GM23338 (cell line): ENCODE measurements around the gene PDE6H. TPM values are rescaled to one million over a fixed set of nuclear protein-coding genes. Genes with fewer than 3 reads are reported as not detected.

Source experiments
- ATAC-seq: fragments of 200-7000 bp; cut with Tn5 transposase; 3 replicates; pipeline ENCODE4 v1.9.1; 2020
- DNase-seq: peaks from one replicate; pipeline ENCODE4 v3.0.0-alpha.2; 2015; ENCODE audit warnings: low spot score
- H2AFZ ChIP-seq: fragments of 200-600 bp; sonication (generic); 2 replicates; pipeline ENCODE4 v1.8.0; 2016; ENCODE audit warnings: antibody characterized with exemption, mild to moderate bottlenecking, moderate library complexity
- H3F3A ChIP-seq: fragments of 200-600 bp; sonication (generic); replicated peaks from 2 replicates; pipeline ENCODE4 v1.8.0; 2017; ENCODE audit warnings: antibody characterized with exemption, mixed run types, low read depth
- H3K27ac ChIP-seq: fragments of 200-600 bp; sonication (generic); 2 replicates; pipeline ENCODE4 v1.6.1; 2016; ENCODE audit warnings: low read depth
- H3K27me3 ChIP-seq: fragments of 200-600 bp; sonication (generic); 2 replicates; pipeline ENCODE4 v1.8.0; 2016; ENCODE audit warnings: mild to moderate bottlenecking, mixed run types, moderate library complexity; ENCODE audit not compliant: insufficient read depth
- H3K36me3 ChIP-seq: fragments of 200-600 bp; sonication (generic); 2 replicates; pipeline ENCODE4 v1.8.0; 2016; ENCODE audit warnings: mild to moderate bottlenecking; ENCODE audit not compliant: insufficient read depth
- H3K4me1 ChIP-seq: fragments of 200-600 bp; sonication (generic); 2 replicates; pipeline ENCODE4 v1.8.0; 2016; ENCODE audit warnings: mild to moderate bottlenecking, moderate library complexity; ENCODE audit not compliant: insufficient read depth
- H3K4me2 ChIP-seq: fragments of 200-600 bp; sonication (generic); 2 replicates; pipeline ENCODE4 v1.7.1; 2017; ENCODE audit warnings: mixed run types
- H3K4me3 ChIP-seq: fragments of 200-600 bp; sonication (generic); 2 replicates; pipeline ENCODE4 v1.6.1; 2016; ENCODE audit warnings: mixed run types
- H3K79me2 ChIP-seq: fragments of 200-600 bp; sonication (generic); replicated peaks from 2 replicates; pipeline ENCODE4 v1.8.0; 2017; ENCODE audit warnings: mild to moderate bottlenecking; ENCODE audit not compliant: insufficient read depth
- H3K9me2 ChIP-seq: fragments of 200-600 bp; sonication (generic); 2 replicates; pipeline ENCODE4 v1.8.0; 2017; ENCODE audit not compliant: insufficient read depth
- H4K20me1 ChIP-seq: fragments of 200-600 bp; sonication (generic); replicated peaks from 2 replicates; pipeline ENCODE4 v1.8.0; 2017; ENCODE audit warnings: mild to moderate bottlenecking; ENCODE audit not compliant: insufficient read depth
- H3K27ac Mint-ChIP-seq: 2 replicates; pipeline ENCODE4 v1.8.0; 2020; ENCODE audit warnings: inconsistent platforms, mild to moderate bottlenecking, moderate library complexity, mixed read lengths
- H3K27me3 Mint-ChIP-seq: 3 replicates; pipeline ENCODE4 v1.8.0; 2022; ENCODE audit warnings: low read depth, mild to moderate bottlenecking, moderate library complexity, mixed read lengths, inconsistent platforms; ENCODE audit not compliant: insufficient read depth, poor library complexity
- H3K36me3 Mint-ChIP-seq: 3 replicates; pipeline ENCODE4 v1.8.0; 2021; ENCODE audit warnings: low read depth, mild to moderate bottlenecking, inconsistent platforms, moderate library complexity, mixed read lengths
- H3K4me1 Mint-ChIP-seq: 3 replicates; pipeline ENCODE4 v1.8.0; 2020; ENCODE audit warnings: mild to moderate bottlenecking, inconsistent platforms, mixed read lengths
- H3K4me3 Mint-ChIP-seq: 3 replicates; pipeline ENCODE4 v1.8.0; 2021; ENCODE audit warnings: moderate library complexity, mild to moderate bottlenecking, inconsistent platforms, mixed read lengths
- H3K9me3 Mint-ChIP-seq: 3 replicates; pipeline ENCODE4 v1.8.0; 2020; ENCODE audit warnings: moderate library complexity, mild to moderate bottlenecking, inconsistent platforms, mixed read lengths
- CREB1 ChIP-seq: fragments of 250-450 bp; sonication (Bioruptor Pico); IDR thresholded peaks from 2 replicates; pipeline ENCODE4 v1.5.0; 2020; ENCODE audit warnings: low read depth, mild to moderate bottlenecking, moderate library complexity
- CTCF ChIP-seq, 2 experiments: fragments of 200-600 bp in 1 of 2; sonication (generic) in 1 of 2; conservative IDR thresholded peaks; 2 replicates each; pipeline versions ENCODE4 v1.5.1 to v1.6.1; 2016 to 2017; ENCODE audit warnings: antibody characterized with exemption in 2 of 2, low read depth in 2 of 2, mild to moderate bottlenecking in 2 of 2, moderate library complexity in 1 of 2
- ETS1 ChIP-seq: IDR thresholded peaks from 2 replicates; pipeline ENCODE4 v1.6.1; 2016; ENCODE audit warnings: antibody characterized with exemption
- EZH2 ChIP-seq: fragments of 200-600 bp; sonication (generic); IDR thresholded peaks from one replicate; pipeline ENCODE4 v1.8.0; 2017; ENCODE audit warnings: antibody characterized with exemption, mild to moderate bottlenecking, low read depth; ENCODE audit not compliant: unreplicated experiment
- EZH2phosphoT487 ChIP-seq: fragments of 200-600 bp; sonication (generic); IDR thresholded peaks from one replicate; pipeline ENCODE4 v1.8.1; 2018; ENCODE audit warnings: antibody characterized with exemption; ENCODE audit not compliant: unreplicated experiment
- JUNB ChIP-seq: IDR thresholded peaks from one replicate; pipeline ENCODE4 v1.6.1; 2016; ENCODE audit warnings: antibody characterized with exemption; ENCODE audit not compliant: unreplicated experiment
- NANOG ChIP-seq: IDR thresholded peaks from 2 replicates; pipeline ENCODE4 v1.6.1; 2016; ENCODE audit warnings: antibody characterized with exemption, borderline replicate concordance
- POLR2AphosphoS5 ChIP-seq: IDR thresholded peaks from 2 replicates; pipeline ENCODE4 v1.6.1; 2016; ENCODE audit warnings: antibody characterized with exemption, low read depth
- REST ChIP-seq: IDR thresholded peaks from one replicate; pipeline ENCODE4 v1.6.1; 2018; ENCODE audit warnings: antibody characterized with exemption; ENCODE audit not compliant: unreplicated experiment
- STAT1 ChIP-seq: IDR thresholded peaks from one replicate; pipeline ENCODE4 v1.6.1; 2016; ENCODE audit warnings: antibody characterized with exemption; ENCODE audit not compliant: unreplicated experiment
- ZNF114 ChIP-seq: fragments of 250-450 bp; sonication (Bioruptor Pico); IDR thresholded peaks from 2 replicates; pipeline ENCODE4 v1.5.0; 2020; ENCODE audit warnings: mild to moderate bottlenecking, moderate library complexity
- ZNF331 ChIP-seq: fragments of 250-450 bp; sonication (Bioruptor Pico); IDR thresholded peaks from 2 replicates; pipeline ENCODE4 v1.5.0; 2020; ENCODE audit warnings: low read depth, mild to moderate bottlenecking, moderate library complexity
- polyA plus RNA-seq: library from polyadenylated mRNA; unstranded; fragments of >200 nt; fragmentation: Nextera tagmentation; extraction: Ambion mirVana; gene quantifications from 2 replicates; pipeline ENCODE4 v1.2.1, GENCODE V29; 2016
- total RNA-seq: library from RNA; depleted of rRNA; stranded (reverse); fragments of >200 nt; shearing (Covaris generic); gene quantifications from 2 replicates; pipeline ENCODE4 v1.2.3, GENCODE V29; 2014
- TF ChIP-seq, protein P1 (sequence below): fragments of 250-450 bp; sonication (Bioruptor Pico); IDR thresholded peaks from 2 replicates; pipeline ENCODE4 v1.5.0; 2020; ENCODE audit warnings: mild to moderate bottlenecking, moderate library complexity

PDE6H gene
- total and polyA plus RNA-seq, 2 experiments from 2014 or later: not detected

DNA sequence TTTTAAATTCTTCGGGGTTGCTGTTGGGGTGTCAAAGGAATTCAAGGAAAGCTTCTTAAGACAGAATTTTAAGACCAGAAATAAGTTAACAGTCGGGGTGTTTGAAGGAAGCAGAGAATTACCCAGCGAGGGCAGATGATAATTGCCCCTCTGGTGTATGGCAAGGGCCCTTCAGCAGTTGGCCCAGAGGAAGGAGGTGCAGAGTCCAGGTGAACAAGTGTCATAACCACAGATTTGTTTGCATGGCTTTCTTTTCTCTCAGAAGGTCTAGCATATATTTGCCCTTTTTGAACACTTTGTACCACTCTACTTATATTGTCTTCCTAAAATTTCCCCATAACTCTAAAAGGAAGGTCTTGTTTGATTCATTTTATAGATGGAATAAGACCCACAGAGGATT is 1.8 kb downstream of the PDE6H start:
- Mint-ChIP-seq H3K9me3 (no peaks in the 10 kb centered on the region), H3K27ac (no peak overlapping the region)

More for the DNA sequence above, 1.8 kb downstream of the PDE6H start:
- no peak overlapping the region for H3K4me2 ChIP-seq
- H3K79me2 ChIP-seq: no peaks in the 10 kb centered on the region
- H3K27ac ChIP-seq: no peak overlapping the region
- H3K4me1 ChIP-seq: no peaks in the 10 kb centered on the region
- no peaks in the 10 kb centered on the region for H3K36me3 ChIP-seq
- ATAC-seq: no peak
- H3F3A ChIP-seq: no peaks in the 10 kb centered on the region
- H3K9me2 ChIP-seq: peaks cover 3% of the 10 kb centered on the region; the same call in 1 of the 2 replicates
- H3K36me3 Mint-ChIP-seq: no peaks in the 10 kb centered on the region
- no peak overlapping the region for H3K4me3 ChIP-seq
- no peaks in the 10 kb centered on the region for H3K27me3 Mint-ChIP-seq
- no peak for DNase-seq
- H2AFZ ChIP-seq: no peak overlapping the region
- no peak overlapping the region for H3K4me3 Mint-ChIP-seq
- no peak for TF ChIP-seq STAT1
- TF ChIP-seq EZH2: no peak
- TF ChIP-seq CTCF (conservative IDR thresholded peaks at IDR 0.05; ENCODE audit: low read depth in 2 of 2): no peak
- TF ChIP-seq CREB1: no peak
- TF ChIP-seq ETS1: no peak
- no peak for TF ChIP-seq REST
- TF ChIP-seq JUNB: no peak
- TF ChIP-seq ZNF114 (CRISPR knock-in tag): no peak
- no peak for TF ChIP-seq ZNF331 (CRISPR knock-in tag)
- TF ChIP-seq, protein P1, sequence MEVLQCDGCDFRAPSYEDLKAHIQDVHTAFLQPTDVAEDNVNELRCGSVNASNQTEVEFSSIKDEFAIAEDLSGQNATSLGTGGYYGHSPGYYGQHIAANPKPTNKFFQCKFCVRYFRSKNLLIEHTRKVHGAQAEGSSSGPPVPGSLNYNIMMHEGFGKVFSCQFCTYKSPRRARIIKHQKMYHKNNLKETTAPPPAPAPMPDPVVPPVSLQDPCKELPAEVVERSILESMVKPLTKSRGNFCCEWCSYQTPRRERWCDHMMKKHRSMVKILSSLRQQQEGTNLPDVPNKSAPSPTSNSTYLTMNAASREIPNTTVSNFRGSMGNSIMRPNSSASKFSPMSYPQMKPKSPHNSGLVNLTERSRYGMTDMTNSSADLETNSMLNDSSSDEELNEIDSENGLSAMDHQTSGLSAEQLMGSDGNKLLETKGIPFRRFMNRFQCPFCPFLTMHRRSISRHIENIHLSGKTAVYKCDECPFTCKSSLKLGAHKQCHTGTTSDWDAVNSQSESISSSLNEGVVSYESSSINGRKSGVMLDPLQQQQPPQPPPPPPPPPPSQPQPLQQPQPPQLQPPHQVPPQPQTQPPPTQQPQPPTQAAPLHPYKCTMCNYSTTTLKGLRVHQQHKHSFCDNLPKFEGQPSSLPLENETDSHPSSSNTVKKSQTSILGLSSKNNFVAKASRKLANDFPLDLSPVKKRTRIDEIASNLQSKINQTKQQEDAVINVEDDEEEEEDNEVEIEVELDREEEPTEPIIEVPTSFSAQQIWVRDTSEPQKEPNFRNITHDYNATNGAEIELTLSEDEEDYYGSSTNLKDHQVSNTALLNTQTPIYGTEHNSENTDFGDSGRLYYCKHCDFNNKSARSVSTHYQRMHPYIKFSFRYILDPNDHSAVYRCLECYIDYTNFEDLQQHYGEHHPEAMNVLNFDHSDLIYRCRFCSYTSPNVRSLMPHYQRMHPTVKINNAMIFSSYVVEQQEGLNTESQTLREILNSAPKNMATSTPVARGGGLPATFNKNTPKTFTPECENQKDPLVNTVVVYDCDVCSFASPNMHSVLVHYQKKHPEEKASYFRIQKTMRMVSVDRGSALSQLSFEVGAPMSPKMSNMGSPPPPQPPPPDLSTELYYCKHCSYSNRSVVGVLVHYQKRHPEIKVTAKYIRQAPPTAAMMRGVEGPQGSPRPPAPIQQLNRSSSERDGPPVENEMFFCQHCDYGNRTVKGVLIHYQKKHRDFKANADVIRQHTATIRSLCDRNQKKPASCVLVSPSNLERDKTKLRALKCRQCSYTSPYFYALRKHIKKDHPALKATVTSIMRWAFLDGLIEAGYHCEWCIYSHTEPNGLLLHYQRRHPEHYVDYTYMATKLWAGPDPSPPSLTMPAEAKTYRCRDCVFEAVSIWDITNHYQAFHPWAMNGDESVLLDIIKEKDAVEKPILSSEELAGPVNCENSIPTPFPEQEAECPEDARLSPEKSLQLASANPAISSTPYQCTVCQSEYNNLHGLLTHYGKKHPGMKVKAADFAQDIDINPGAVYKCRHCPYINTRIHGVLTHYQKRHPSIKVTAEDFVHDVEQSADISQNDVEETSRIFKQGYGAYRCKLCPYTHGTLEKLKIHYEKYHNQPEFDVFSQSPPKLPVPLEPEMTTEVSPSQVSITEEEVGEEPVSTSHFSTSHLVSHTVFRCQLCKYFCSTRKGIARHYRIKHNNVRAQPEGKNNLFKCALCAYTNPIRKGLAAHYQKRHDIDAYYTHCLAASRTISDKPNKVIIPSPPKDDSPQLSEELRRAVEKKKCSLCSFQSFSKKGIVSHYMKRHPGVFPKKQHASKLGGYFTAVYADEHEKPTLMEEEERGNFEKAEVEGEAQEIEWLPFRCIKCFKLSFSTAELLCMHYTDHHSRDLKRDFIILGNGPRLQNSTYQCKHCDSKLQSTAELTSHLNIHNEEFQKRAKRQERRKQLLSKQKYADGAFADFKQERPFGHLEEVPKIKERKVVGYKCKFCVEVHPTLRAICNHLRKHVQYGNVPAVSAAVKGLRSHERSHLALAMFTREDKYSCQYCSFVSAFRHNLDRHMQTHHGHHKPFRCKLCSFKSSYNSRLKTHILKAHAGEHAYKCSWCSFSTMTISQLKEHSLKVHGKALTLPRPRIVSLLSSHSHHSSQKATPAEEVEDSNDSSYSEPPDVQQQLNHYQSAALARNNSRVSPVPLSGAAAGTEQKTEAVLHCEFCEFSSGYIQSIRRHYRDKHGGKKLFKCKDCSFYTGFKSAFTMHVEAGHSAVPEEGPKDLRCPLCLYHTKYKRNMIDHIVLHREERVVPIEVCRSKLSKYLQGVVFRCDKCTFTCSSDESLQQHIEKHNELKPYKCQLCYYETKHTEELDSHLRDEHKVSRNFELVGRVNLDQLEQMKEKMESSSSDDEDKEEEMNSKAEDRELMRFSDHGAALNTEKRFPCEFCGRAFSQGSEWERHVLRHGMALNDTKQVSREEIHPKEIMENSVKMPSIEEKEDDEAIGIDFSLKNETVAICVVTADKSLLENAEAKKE (CRISPR knock-in tag): no peak
- TF ChIP-seq POLR2AphosphoS5: no peak
- TF ChIP-seq EZH2phosphoT487: no peak
- TF ChIP-seq NANOG: no peak
- no peaks in the 10 kb centered on the region; the same call in 2 of the 3 replicates for H3K4me1 Mint-ChIP-seq
- H3K27me3 ChIP-seq: no peaks in the 10 kb centered on the region
- H4K20me1 ChIP-seq: no peaks in the 10 kb centered on the region
